Activated naive CD8-positive, alpha-beta T cell treated with anti-CD3 and anti-CD28 coated beads for 36 hours (primary cell): ENCODE results near the gene ABI1. TPM values are rescaled to one million over a fixed set of nuclear protein-coding genes. Genes with fewer than 3 reads are reported as not detected.
"Not testable (repeated sequence)": the region's sequence is repeated elsewhere in the genome, so short reads cannot be mapped to it uniquely, and the experiment has no call there.

Experiments used
- DNase-seq: peaks from one replicate; pipeline ENCODE4 v3.0.0; 2021
- H3K27ac Mint-ChIP-seq: one replicate; pipeline ENCODE4 v1.8.0; 2022; ENCODE audit warnings: mild to moderate bottlenecking, moderate library complexity, mixed read lengths
- H3K27me3 Mint-ChIP-seq: one replicate; pipeline ENCODE4 v1.8.0; 2022; ENCODE audit warnings: mild to moderate bottlenecking, mixed read lengths
- H3K36me3 Mint-ChIP-seq: one replicate; pipeline ENCODE4 v1.8.0; 2021; ENCODE audit warnings: mild to moderate bottlenecking, mixed read lengths
- H3K4me1 Mint-ChIP-seq: one replicate; pipeline ENCODE4 v1.8.0; 2021; ENCODE audit warnings: mixed read lengths
- H3K4me3 Mint-ChIP-seq: one replicate; pipeline ENCODE4 v1.8.0; 2022; ENCODE audit warnings: mild to moderate bottlenecking, moderate library complexity, mixed read lengths
- H3K9me3 Mint-ChIP-seq: one replicate; pipeline ENCODE4 v1.8.0; 2022; ENCODE audit warnings: mixed read lengths
- total RNA-seq, 2 experiments: library from RNA; stranded (reverse); gene quantifications; one replicate each; pipeline ENCODE4 v1.2.3, GENCODE V29; 2021

Gene ABI1
- total RNA-seq, 2 experiments from 2014 or later: 31.4 to 31.7 TPM

DNA sequence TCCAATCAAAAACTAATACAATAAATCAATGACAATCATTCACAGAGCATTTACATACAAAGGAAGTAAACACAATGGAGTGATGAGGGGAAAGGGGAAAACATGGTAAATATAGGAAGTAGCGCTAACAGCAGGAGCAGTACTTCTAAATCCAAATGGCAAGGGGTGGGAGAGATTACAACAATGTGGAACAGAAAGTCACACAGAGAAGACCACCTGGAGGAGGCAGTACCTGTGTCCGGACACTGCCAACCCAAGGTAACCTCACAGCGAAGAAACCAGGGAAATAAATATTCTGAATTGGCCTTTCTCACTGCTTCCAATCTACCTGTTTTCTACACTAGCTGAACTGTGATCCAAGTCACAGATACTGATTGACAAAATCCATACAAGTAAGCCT is 58.2 kb downstream of the ABI1 start:
- Mint-ChIP-seq H3K36me3 (peaks cover 15% of the 10 kb centered on the region), H3K27ac (peak overlapping the region; percentile 11), H3K4me1 (peaks cover 74% of the 10 kb centered on the region), H3K27me3 (no peaks in the 10 kb centered on the region), H3K9me3 (peaks cover 3% of the 10 kb centered on the region), H3K4me3 (no peak overlapping the region)
- no peak for DNase-seq

DNA sequence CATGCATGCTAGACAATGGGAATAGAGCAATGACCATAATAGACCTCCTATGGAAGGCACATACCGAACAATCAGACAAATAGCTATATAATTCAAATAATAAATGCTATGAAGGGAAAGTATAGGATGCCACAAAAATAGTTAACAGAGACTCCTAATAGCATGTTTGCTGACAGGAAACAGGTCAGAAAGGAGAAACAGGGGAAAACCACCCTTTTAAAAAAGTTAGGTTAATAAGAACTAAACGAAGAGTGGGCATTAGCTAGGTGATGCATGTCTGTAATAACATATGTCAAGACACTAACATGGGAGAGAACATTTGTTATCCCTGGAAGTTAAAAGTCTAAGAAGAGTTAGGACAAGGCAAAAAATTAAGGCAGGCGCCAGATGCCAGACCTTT is 58.9 kb downstream of the ABI1 start:
- no peaks in the 10 kb centered on the region for H3K27me3 Mint-ChIP-seq
- no peak overlapping the region for H3K4me3 Mint-ChIP-seq
- peaks cover 5% of the 10 kb centered on the region for H3K9me3 Mint-ChIP-seq
- H3K36me3 Mint-ChIP-seq: peaks cover 20% of the 10 kb centered on the region
- no peak overlapping the region for H3K27ac Mint-ChIP-seq
- peaks cover 69% of the 10 kb centered on the region for H3K4me1 Mint-ChIP-seq
- no peak for DNase-seq

DNA sequence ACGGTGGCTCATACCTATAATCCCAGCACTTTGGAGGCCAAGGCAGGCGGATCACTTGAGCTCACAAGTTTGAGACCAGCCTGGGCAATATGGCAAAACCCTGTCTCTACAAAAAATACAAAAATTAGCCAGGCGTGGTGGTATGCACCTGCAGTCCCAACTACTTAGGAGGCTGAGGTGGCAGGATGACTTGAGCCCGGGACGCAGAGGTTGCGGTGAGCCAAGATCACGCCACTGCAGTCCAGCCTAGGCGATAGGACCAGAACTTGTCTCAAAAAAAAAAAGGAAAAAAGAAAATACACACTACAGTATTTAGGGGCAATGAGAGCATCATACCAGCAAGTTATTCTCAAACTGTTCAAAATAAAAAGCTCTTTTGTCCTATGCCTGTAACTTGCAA is 59.5 kb downstream of the ABI1 start:
- no peak for DNase-seq
- H3K27me3 Mint-ChIP-seq: no peaks in the 10 kb centered on the region
- peaks cover 5% of the 10 kb centered on the region for H3K9me3 Mint-ChIP-seq
- peaks cover 64% of the 10 kb centered on the region for H3K4me1 Mint-ChIP-seq
- no peak overlapping the region for H3K4me3 Mint-ChIP-seq
- H3K36me3 Mint-ChIP-seq: peaks cover 23% of the 10 kb centered on the region
- H3K27ac Mint-ChIP-seq: no peak overlapping the region

DNA sequence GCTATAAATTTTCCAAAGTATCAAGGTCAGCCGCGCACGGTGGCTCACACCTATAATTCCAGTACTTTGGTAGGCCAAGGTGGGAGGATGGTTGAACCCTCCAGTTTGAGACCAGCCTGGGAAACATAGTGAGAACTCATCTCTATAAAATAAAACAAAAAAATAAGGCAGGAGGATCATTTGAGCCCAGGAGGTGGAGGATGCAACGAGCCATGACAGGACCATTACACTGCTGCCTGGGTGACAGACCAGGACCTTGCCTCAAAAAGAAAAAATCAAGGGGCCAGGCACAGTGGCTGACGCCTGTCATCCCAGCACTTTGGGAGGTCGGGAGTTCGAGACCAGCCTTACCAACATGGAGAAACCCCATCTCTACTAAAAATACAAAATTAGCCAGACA is 60.3 kb downstream of the ABI1 start:
- Mint-ChIP-seq H3K27me3 (no peaks in the 10 kb centered on the region), H3K4me3 (no peak overlapping the region), H3K4me1 (peaks cover 56% of the 10 kb centered on the region), H3K36me3 (peaks cover 29% of the 10 kb centered on the region), H3K9me3 (peaks cover 10% of the 10 kb centered on the region), H3K27ac (no peak overlapping the region)
- no peak for DNase-seq

DNA sequence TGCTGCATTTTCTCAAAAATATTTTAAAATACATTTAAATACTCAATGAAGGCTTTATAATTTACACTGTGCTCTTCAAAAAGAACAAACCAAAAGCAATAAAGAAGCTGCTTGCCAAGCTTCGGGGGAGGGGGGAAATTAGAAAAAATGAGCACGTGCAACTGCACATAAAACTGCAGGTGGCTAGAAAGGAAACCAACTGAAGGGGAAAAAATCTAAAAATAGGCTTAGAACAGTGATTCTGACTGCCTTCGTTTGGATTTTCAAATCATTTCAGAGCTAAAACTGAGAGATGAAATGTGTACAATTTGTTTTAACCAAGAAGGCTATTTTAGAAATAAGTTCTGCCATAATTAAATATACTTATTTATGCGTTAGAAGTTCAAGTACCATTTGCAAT is 61.4 kb downstream of the ABI1 start:
- Mint-ChIP-seq H3K4me1 (peaks cover 45% of the 10 kb centered on the region), H3K27me3 (no peaks in the 10 kb centered on the region), H3K4me3 (no peak overlapping the region), H3K9me3 (peaks cover 13% of the 10 kb centered on the region), H3K27ac (peak overlapping the region; percentile 58), H3K36me3 (peaks cover 35% of the 10 kb centered on the region)
- DNase-seq: no peak

DNA sequence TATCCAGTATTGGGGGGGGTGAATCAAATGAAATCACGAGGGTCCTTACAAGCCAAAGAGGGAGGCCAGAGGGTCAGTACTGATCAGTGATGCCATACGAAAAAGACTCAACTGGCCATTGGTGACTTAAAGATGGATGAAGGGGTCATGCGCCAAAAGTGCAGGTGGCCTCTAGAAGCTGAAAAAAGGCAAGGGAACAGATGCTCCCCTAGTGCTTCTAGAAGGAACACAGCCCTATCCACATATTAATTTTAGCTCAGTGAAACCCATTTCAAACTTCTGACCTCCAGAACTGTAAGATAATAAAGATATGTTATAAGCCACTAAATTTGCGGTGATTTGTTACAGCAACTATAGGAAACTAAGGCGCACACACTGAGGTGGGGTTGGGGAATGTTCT is 62.5 kb downstream of the ABI1 start:
- peaks cover 35% of the 10 kb centered on the region for H3K36me3 Mint-ChIP-seq
- no peak overlapping the region for H3K27ac Mint-ChIP-seq
- peaks cover 42% of the 10 kb centered on the region for H3K4me1 Mint-ChIP-seq
- no peaks in the 10 kb centered on the region for H3K27me3 Mint-ChIP-seq
- H3K9me3 Mint-ChIP-seq: peaks cover 13% of the 10 kb centered on the region
- no peak overlapping the region for H3K4me3 Mint-ChIP-seq
- DNase-seq: no peak

DNA sequence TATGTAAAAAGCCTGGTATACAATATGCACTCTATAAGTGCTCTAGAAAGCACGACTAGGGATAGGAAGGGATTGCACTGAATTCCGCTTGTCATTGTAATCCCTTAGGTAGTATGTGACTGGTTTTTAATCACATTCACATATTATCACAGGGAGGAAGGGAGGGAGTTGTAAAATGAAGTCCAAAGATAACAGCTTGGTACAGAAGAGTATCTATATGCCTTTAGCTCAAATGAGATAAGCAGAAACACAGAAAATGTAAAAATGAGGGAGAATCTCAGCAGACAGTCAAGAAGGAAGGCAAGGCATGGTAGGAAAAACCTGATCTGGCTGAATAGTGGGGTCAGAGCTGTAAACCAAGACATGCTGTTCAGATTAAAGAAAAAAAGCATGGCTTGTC is 63.4 kb downstream of the ABI1 start:
- no peak for DNase-seq
- H3K4me3 Mint-ChIP-seq: no peak overlapping the region
- H3K4me1 Mint-ChIP-seq: peaks cover 37% of the 10 kb centered on the region
- peaks cover 35% of the 10 kb centered on the region for H3K36me3 Mint-ChIP-seq
- H3K27ac Mint-ChIP-seq: no peak overlapping the region
- no peaks in the 10 kb centered on the region for H3K27me3 Mint-ChIP-seq
- peaks cover 13% of the 10 kb centered on the region for H3K9me3 Mint-ChIP-seq

DNA sequence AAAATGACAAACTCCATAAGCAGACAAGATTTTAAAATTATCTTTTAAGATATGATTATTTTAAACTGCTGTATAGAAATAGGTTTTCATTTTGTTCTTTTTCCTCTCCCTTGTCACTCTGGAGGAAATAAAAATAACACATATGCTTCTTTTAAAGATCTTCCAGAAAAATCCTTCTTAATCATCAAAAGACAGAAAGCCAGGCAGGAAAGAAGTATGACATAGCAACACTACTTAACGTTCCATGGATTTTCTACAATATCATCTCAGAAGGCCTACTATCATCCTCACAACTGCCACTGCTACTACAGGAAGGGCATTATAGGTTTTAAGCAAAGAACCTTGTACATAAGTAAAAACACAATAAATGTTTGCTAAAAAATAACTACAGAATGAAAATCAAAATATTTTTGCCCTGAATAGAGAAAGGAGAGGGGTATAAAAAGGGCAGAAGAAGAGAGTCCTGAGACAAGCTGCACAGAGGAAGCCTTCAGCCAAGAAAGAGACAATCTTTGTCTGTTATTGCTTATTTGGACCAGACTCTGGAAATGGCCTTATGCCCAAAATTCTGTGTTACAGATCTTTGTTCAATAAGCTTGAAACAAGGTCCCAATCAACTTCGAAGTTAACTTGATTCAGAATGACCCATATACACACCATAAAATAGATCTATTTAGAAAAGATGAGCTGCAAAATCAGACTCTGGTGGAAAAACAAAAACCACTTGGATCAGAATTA is 67.8 kb downstream of the ABI1 start:
- peaks cover 19% of the 10 kb centered on the region for H3K4me1 Mint-ChIP-seq
- peaks cover 43% of the 10 kb centered on the region for H3K36me3 Mint-ChIP-seq

DNA sequence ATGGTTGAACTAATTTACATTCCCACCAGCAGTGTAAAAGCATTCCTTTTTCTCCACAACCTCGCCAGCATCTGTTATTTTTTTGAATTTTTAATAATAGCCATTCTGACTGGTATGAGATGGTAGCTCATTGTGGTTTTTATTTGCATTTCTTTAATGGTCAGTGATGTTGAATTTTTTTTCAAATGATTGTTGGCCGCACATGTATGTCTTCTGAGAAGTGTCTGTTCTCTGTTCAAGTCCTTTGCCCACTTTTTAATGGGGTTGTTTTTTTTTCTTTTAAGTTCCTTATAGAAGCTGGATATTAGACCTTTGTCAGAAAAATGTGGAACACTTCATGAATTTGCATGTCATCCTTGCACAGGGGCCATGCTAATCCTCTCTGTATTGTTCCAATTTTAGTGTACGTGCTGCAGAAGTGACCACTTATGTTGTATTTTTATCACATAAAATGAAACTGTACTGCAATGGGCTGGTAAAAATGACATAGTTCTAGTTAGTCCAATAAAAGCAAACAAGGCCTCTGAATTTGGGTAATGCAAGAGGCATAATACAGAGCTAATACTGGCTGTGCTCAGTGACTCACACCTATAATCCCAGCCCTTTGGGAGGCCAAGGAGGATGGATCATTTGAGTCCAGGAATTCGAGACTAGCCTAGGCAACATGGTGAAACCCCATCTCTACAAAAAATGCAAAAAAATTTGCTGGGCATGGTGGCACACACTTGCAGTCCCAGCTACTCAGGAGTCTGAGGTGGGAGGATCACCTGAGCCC is 70.3 kb downstream of the ABI1 start:
- peaks cover 35% of the 10 kb centered on the region for H3K36me3 Mint-ChIP-seq
- H3K9me3 Mint-ChIP-seq: peaks cover 5% of the 10 kb centered on the region
- no peaks in the 10 kb centered on the region for H3K27me3 Mint-ChIP-seq
- no peak overlapping the region for H3K27ac Mint-ChIP-seq
- peaks cover 20% of the 10 kb centered on the region for H3K4me1 Mint-ChIP-seq
- DNase-seq: no peak
- H3K4me3 Mint-ChIP-seq: no peak overlapping the region

More for the DNA sequence above, 67.8 kb downstream of the ABI1 start:
- DNase-seq: no peak
- Mint-ChIP-seq H3K4me3 (no peak overlapping the region), H3K9me3 (peaks cover 14% of the 10 kb centered on the region), H3K27me3 (no peaks in the 10 kb centered on the region), H3K27ac (no peak overlapping the region)

DNA sequence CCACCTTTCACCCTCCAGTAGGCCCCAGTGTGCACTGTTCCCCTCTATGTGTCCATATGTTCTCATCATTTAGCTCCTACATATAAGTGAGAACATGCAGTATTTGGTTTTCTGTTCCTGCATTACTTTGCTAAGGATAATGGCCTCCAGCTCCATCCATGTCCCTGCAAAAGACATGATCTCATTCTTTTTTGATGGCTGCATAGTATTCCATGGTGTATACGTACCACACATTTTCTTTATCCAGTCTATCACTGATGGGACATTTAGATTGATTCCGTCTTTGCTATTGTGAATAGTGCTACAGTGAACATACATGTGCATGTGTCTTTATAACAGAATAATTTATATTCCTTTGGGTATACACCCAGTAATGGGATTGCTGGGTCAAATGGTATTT is 71.0 kb downstream of the ABI1 start:
- H3K27ac Mint-ChIP-seq, H3K9me3 Mint-ChIP-seq, DNase-seq, H3K4me3 Mint-ChIP-seq, H3K27me3 Mint-ChIP-seq: not testable (repeated sequence)
- Mint-ChIP-seq H3K4me1 (peaks cover 22% of the 10 kb centered on the region), H3K36me3 (peaks cover 30% of the 10 kb centered on the region)

DNA sequence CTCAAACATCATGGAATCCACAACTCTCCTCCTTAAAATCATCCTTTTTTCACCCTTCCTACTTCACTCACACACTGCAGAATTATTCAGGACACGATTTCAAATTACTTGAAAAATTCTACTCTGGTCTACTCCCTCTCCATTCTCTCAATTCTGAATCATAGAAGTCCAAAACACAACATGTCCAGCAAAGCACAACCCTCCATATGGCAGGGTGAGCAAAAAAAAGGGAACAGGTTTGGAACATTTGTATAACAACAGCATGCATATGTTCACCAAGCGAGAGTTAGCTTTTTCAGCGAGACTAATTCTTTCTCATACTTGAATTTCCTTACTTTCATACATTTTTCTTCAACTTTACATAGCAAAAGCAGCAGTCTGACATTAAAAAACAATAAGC is 73.4 kb downstream of the ABI1 start:
- Mint-ChIP-seq H3K36me3 (peaks cover 32% of the 10 kb centered on the region), H3K4me1 (peaks cover 23% of the 10 kb centered on the region), H3K4me3 (no peak overlapping the region), H3K27ac (no peak overlapping the region), H3K27me3 (no peaks in the 10 kb centered on the region), H3K9me3 (peaks cover 3% of the 10 kb centered on the region)
- DNase-seq: no peak

DNA sequence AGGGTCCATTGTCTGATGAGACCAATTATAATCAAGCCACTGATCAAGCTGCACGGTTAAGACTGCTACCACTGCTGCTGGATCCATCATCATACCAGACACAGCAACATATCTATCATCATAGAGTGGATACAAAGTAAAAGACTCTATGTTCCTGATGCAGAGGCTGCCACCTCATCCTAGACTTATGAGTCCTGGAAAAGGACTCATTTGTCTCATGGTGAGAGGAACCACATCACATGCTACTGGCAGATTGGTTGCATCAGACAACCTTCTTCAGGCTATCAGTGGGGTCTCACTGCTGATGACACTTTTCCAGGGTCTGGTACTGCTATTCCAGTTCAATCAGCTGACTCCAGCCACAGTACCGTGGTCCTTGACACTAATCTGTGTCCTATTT is 79.0 kb downstream of the ABI1 start:
- peaks cover 55% of the 10 kb centered on the region for H3K4me1 Mint-ChIP-seq
- H3K27ac Mint-ChIP-seq: peak overlapping the region; percentile 83
- no peaks in the 10 kb centered on the region for H3K27me3 Mint-ChIP-seq
- H3K9me3 Mint-ChIP-seq: no peaks in the 10 kb centered on the region
- H3K4me3 Mint-ChIP-seq: no peak overlapping the region
- peak; percentile 14 for DNase-seq
- H3K36me3 Mint-ChIP-seq: peaks cover 15% of the 10 kb centered on the region

DNA sequence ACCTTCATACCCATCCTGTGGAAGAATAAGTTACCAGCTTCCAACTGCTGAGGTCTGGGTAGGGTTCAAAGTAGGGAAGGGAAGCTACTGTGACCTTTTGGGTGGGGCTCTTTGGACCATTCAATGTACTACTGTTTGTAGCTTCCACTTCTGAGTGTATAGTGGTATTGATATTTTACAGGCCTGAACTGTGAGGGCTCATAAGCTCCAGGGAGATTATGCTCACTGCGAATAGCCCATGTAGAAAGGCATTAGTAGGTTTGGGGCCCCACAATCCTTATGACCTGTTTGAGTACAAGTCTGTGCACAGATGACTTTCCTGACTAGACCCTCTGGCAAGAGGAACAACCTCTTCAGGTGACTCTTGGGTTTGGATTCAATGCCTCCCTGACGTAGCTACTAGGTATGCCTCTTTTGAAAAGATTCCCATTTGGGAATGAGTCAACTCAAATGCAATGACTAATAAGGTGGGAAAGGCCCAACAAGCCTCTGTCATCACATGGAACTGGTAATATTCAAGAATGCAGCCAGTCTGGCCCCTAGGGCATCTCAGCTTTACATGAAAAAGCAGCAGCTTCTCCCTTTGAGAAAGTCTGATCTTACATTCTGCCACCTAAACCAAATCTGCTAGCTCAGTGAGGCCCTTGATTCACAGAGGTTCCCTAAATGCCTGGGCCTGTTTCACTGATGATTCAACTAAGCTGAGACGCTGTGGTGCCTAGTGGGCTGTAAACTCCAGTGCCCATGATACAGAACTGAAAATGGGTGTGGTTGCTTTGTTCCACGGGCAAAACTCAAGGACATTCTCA is 79.8 kb downstream of the ABI1 start:
- peaks cover 56% of the 10 kb centered on the region for H3K4me1 Mint-ChIP-seq
- H3K9me3 Mint-ChIP-seq: no peaks in the 10 kb centered on the region
- peaks cover 11% of the 10 kb centered on the region for H3K36me3 Mint-ChIP-seq
- H3K27ac Mint-ChIP-seq: peak overlapping the region; percentile 83
- H3K27me3 Mint-ChIP-seq: no peaks in the 10 kb centered on the region
- no peak overlapping the region for H3K4me3 Mint-ChIP-seq
- DNase-seq: no peak

DNA sequence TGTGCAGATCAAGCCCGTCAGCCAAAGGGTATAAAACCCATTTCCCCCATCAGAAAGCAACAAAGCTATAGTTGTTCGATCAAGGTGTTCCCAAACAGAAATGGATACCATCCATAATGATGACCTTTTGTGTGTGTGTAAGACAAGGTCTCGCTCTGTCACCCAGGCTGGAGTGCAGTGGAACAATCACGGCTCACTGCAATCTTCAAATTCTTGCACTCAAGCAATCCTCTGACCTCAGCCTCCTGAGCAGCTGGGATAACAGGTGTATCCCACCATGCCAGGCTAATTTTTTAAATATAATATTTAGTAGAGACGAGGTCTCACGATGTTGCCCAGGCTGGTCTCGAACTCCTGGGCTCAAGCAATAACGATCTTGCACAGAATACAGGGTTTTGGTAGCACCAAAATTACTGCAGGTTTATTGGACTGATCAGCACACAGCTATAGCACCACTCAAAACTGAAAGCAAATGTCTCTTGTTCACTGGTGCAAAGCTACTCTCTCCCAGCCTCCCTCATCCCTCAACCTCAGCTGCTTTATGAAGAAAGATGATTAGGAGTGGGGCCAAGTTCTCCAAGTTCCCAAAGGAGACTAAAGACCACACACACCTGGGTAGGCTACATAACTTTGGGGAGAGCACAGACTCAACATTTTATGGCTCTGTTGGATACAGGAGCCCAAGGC is 80.5 kb downstream of the ABI1 start:
- peaks cover 11% of the 10 kb centered on the region for H3K36me3 Mint-ChIP-seq
- no peaks in the 10 kb centered on the region for H3K9me3 Mint-ChIP-seq
- no peaks in the 10 kb centered on the region for H3K27me3 Mint-ChIP-seq
- H3K4me1 Mint-ChIP-seq: peaks cover 61% of the 10 kb centered on the region
- DNase-seq: no peak
- no peak overlapping the region for H3K4me3 Mint-ChIP-seq
- peak overlapping the region; percentile 13 for H3K27ac Mint-ChIP-seq
